DOHH2 (cell line): ENCODE results near the gene ING1.

Source experiments
- CTCF ChIP-seq: fragments of 200-600 bp; sonication (generic); IDR thresholded peaks from one replicate; pipeline ENCODE4 v1.5.1; 2014; ENCODE audit warnings: antibody characterized with exemption, mild to moderate bottlenecking, low read depth, low read length; ENCODE audit not compliant: poor library complexity, severe bottlenecking
- EZH2phosphoT487 ChIP-seq: fragments of 200-600 bp; sonication (generic); IDR thresholded peaks from 2 replicates; pipeline ENCODE4 v1.6.1; 2017; ENCODE audit warnings: borderline replicate concordance, mild to moderate bottlenecking, antibody characterized with exemption, low read length, moderate library complexity, mixed read lengths

- TF ChIP-seq CTCF (no peak), EZH2phosphoT487 (no peak)
Observed at GRCh38 chr13:110772091-110772984, 58.8 kb downstream of the ING1 start.
